ENCODE data around the gene OTC.

OTC gene

GRCh38 chrX:38403834-38404233 is 51.4 kb downstream of the OTC start:
- Histone ChIP-seq H3K56ac (ENCODE audit: low read length) (no peak overlapping the region), H3K4ac (ENCODE audit: low read depth, low read length) (no peak overlapping the region), H2BK15ac (replicated peaks; ENCODE audit: low read depth) (no peak overlapping the region), H3K79me2 (ENCODE audit: control insufficient read depth, insufficient read depth, low read length) (no peaks in the 10 kb centered on the region), H3K36me3 (ENCODE audit: control insufficient read depth, insufficient read depth, low read length) (no peaks in the 10 kb centered on the region), H3K23ac (ENCODE audit: low read length) (no peak overlapping the region), H4K8ac (ENCODE audit: low read depth, low read length) (no peak overlapping the region), H3K18ac (ENCODE audit: low read length) (no peak overlapping the region), H2BK5ac (ENCODE audit: low read length) (no peak overlapping the region), H3K79me1 (ENCODE audit: low read length) (no peaks in the 10 kb centered on the region), H3K4me1 (ENCODE audit: control insufficient read depth, low read depth, low read length) (no peaks in the 10 kb centered on the region), H2AK5ac (ENCODE audit: low read length) (no peak overlapping the region), H3K27ac (ENCODE audit: low read depth, low read length) (no peak overlapping the region), H4K5ac (ENCODE audit: low read length) (no peak overlapping the region), H2BK120ac (ENCODE audit: low read depth, low read length) (no peak overlapping the region), H3K4me2 (ENCODE audit: low read length) (no peak overlapping the region), H3K4me3 (ENCODE audit: low read length) (no peak overlapping the region), H3K27me3 (ENCODE audit: insufficient read depth, low read length, poor library complexity) (no peaks in the 10 kb centered on the region), H3K9ac (ENCODE audit: low read length) (no peak overlapping the region)
- DNase-seq = no peak
- no CpG with 5 or more reads among the region's 1 CpG for WGBS (ENCODE audit: extremely low coverage, insufficient coverage, low lambda C conversion rate)

- Histone ChIP-seq H3K18ac (ENCODE audit: low read length) (no peak overlapping the region), H2BK120ac (ENCODE audit: low read depth, low read length) (no peak overlapping the region), H3K36me3 (ENCODE audit: control insufficient read depth, insufficient read depth, low read length) (no peaks in the 10 kb centered on the region), H2AK5ac (ENCODE audit: low read length) (no peak overlapping the region), H2BK15ac (replicated peaks; ENCODE audit: low read depth) (no peak overlapping the region), H3K9ac (ENCODE audit: low read length) (no peak overlapping the region), H3K56ac (ENCODE audit: low read length) (no peak overlapping the region), H3K4me3 (ENCODE audit: low read length) (no peak overlapping the region), H3K23ac (ENCODE audit: low read length) (no peak overlapping the region), H3K4me1 (ENCODE audit: control insufficient read depth, low read depth, low read length) (no peaks in the 10 kb centered on the region), H4K8ac (ENCODE audit: low read depth, low read length) (no peak overlapping the region), H3K79me1 (ENCODE audit: low read length) (no peaks in the 10 kb centered on the region), H3K27me3 (ENCODE audit: insufficient read depth, low read length, poor library complexity) (no peaks in the 10 kb centered on the region), H4K5ac (ENCODE audit: low read length) (no peak overlapping the region), H3K4me2 (ENCODE audit: low read length) (no peak overlapping the region), H3K27ac (ENCODE audit: low read depth, low read length) (no peak overlapping the region), H3K4ac (ENCODE audit: low read depth, low read length) (no peak overlapping the region), H2BK5ac (ENCODE audit: low read length) (no peak overlapping the region), H3K79me2 (ENCODE audit: control insufficient read depth, insufficient read depth, low read length) (no peaks in the 10 kb centered on the region)
- no peak for DNase-seq
- WGBS (ENCODE audit: extremely low coverage, insufficient coverage, low lambda C conversion rate) = no CpG with 5 or more reads among the region's 4 CpGs
Observed at GRCh38 chrX:38407126-38407525, 54.7 kb downstream of the OTC start.

GRCh38 chrX:38409289-38409688 is 56.9 kb downstream of the OTC start:
- Histone ChIP-seq H2AK5ac (ENCODE audit: low read length) (no peak overlapping the region), H3K56ac (ENCODE audit: low read length) (no peak overlapping the region), H2BK120ac (ENCODE audit: low read depth, low read length) (no peak overlapping the region), H3K18ac (ENCODE audit: low read length) (no peak overlapping the region), H2BK5ac (ENCODE audit: low read length) (no peak overlapping the region), H3K4me3 (ENCODE audit: low read length) (no peak overlapping the region), H3K23ac (ENCODE audit: low read length) (no peak overlapping the region), H2BK15ac (replicated peaks; ENCODE audit: low read depth) (no peak overlapping the region), H3K79me1 (ENCODE audit: low read length) (no peaks in the 10 kb centered on the region), H3K9ac (ENCODE audit: low read length) (no peak overlapping the region), H4K5ac (ENCODE audit: low read length) (no peak overlapping the region), H3K4me2 (ENCODE audit: low read length) (no peak overlapping the region), H3K4me1 (ENCODE audit: control insufficient read depth, low read depth, low read length) (no peaks in the 10 kb centered on the region), H3K36me3 (ENCODE audit: control insufficient read depth, insufficient read depth, low read length) (no peaks in the 10 kb centered on the region), H3K27ac (ENCODE audit: low read depth, low read length) (no peak overlapping the region), H3K79me2 (ENCODE audit: control insufficient read depth, insufficient read depth, low read length) (no peaks in the 10 kb centered on the region), H4K8ac (ENCODE audit: low read depth, low read length) (no peak overlapping the region), H3K4ac (ENCODE audit: low read depth, low read length) (no peak overlapping the region), H3K27me3 (ENCODE audit: insufficient read depth, low read length, poor library complexity) (no peaks in the 10 kb centered on the region)
- DNase-seq = peak; percentile 30

GRCh38 chrX:38426785-38427184 is 74.4 kb downstream of the OTC start:
- no peak overlapping the region for H3K4me3 ChIP-seq (ENCODE audit: low read length)
- H3K56ac ChIP-seq (ENCODE audit: low read length) = no peak overlapping the region
- no peak overlapping the region for H2AK5ac ChIP-seq (ENCODE audit: low read length)
- no peak overlapping the region for H2BK15ac ChIP-seq (replicated peaks; ENCODE audit: low read depth)
- H3K18ac ChIP-seq (ENCODE audit: low read length) = no peak overlapping the region
- no peaks in the 10 kb centered on the region for H3K36me3 ChIP-seq (ENCODE audit: control insufficient read depth, insufficient read depth, low read length)
- no peak overlapping the region for H3K27ac ChIP-seq (ENCODE audit: low read depth, low read length)
- H2BK120ac ChIP-seq (ENCODE audit: low read depth, low read length) = no peak overlapping the region
- no peak overlapping the region for H3K4me2 ChIP-seq (ENCODE audit: low read length)
- H3K79me2 ChIP-seq (ENCODE audit: control insufficient read depth, insufficient read depth, low read length) = no peaks in the 10 kb centered on the region
- H3K79me1 ChIP-seq (ENCODE audit: low read length) = no peaks in the 10 kb centered on the region
- no peak overlapping the region for H4K8ac ChIP-seq (ENCODE audit: low read depth, low read length)
- H3K4ac ChIP-seq (ENCODE audit: low read depth, low read length) = no peak overlapping the region
- H3K23ac ChIP-seq (ENCODE audit: low read length) = no peak overlapping the region
- no peaks in the 10 kb centered on the region for H3K4me1 ChIP-seq (ENCODE audit: control insufficient read depth, low read depth, low read length)
- no peak overlapping the region for H4K5ac ChIP-seq (ENCODE audit: low read length)
- H3K27me3 ChIP-seq (ENCODE audit: insufficient read depth, low read length, poor library complexity) = no peaks in the 10 kb centered on the region
- no peak overlapping the region for H2BK5ac ChIP-seq (ENCODE audit: low read length)
- no peak overlapping the region for H3K9ac ChIP-seq (ENCODE audit: low read length)
- DNase-seq = no peak

- H2AK5ac ChIP-seq (ENCODE audit: low read length) = no peak overlapping the region
- H2BK5ac ChIP-seq (ENCODE audit: low read length) = no peak overlapping the region
- no peaks in the 10 kb centered on the region for H3K36me3 ChIP-seq (ENCODE audit: control insufficient read depth, insufficient read depth, low read length)
- no peak overlapping the region for H4K8ac ChIP-seq (ENCODE audit: low read depth, low read length)
- H3K27me3 ChIP-seq (ENCODE audit: insufficient read depth, low read length, poor library complexity) = no peaks in the 10 kb centered on the region
- H3K79me1 ChIP-seq (ENCODE audit: low read length) = no peaks in the 10 kb centered on the region
- WGBS (ENCODE audit: extremely low coverage, insufficient coverage, low lambda C conversion rate) = no CpG with 5 or more reads among the region's 1 CpG
- H3K4me1 ChIP-seq (ENCODE audit: control insufficient read depth, low read depth, low read length) = no peaks in the 10 kb centered on the region
- no peaks in the 10 kb centered on the region for H3K79me2 ChIP-seq (ENCODE audit: control insufficient read depth, insufficient read depth, low read length)
- no peak for DNase-seq
- H3K27ac ChIP-seq (ENCODE audit: low read depth, low read length) = no peak overlapping the region
- no peak overlapping the region for H3K56ac ChIP-seq (ENCODE audit: low read length)
- no peak overlapping the region for H3K4me2 ChIP-seq (ENCODE audit: low read length)
- no peak overlapping the region for H3K4ac ChIP-seq (ENCODE audit: low read depth, low read length)
- H3K4me3 ChIP-seq (ENCODE audit: low read length) = no peak overlapping the region
- H3K23ac ChIP-seq (ENCODE audit: low read length) = no peak overlapping the region
- no peak overlapping the region for H4K5ac ChIP-seq (ENCODE audit: low read length)
- H3K18ac ChIP-seq (ENCODE audit: low read length) = no peak overlapping the region
- no peak overlapping the region for H3K9ac ChIP-seq (ENCODE audit: low read length)
- no peak overlapping the region for H2BK120ac ChIP-seq (ENCODE audit: low read depth, low read length)
- no peak overlapping the region for H2BK15ac ChIP-seq (replicated peaks; ENCODE audit: low read depth)
Observed at GRCh38 chrX:38431525-38431924, 79.1 kb downstream of the OTC start.

GRCh38 chrX:38435130-38435529 is 82.7 kb downstream of the OTC start:
- Histone ChIP-seq H2BK5ac (ENCODE audit: low read length) (no peak overlapping the region), H3K9ac (ENCODE audit: low read length) (no peak overlapping the region), H3K18ac (ENCODE audit: low read length) (no peak overlapping the region), H3K27ac (ENCODE audit: low read depth, low read length) (no peak overlapping the region), H2BK120ac (ENCODE audit: low read depth, low read length) (no peak overlapping the region), H3K23ac (ENCODE audit: low read length) (no peak overlapping the region), H2AK5ac (ENCODE audit: low read length) (no peak overlapping the region), H3K79me2 (ENCODE audit: control insufficient read depth, insufficient read depth, low read length) (no peaks in the 10 kb centered on the region), H4K8ac (ENCODE audit: low read depth, low read length) (no peak overlapping the region), H3K4ac (ENCODE audit: low read depth, low read length) (no peak overlapping the region), H3K79me1 (ENCODE audit: low read length) (no peaks in the 10 kb centered on the region), H4K5ac (ENCODE audit: low read length) (no peak overlapping the region), H3K27me3 (ENCODE audit: insufficient read depth, low read length, poor library complexity) (no peaks in the 10 kb centered on the region), H3K56ac (ENCODE audit: low read length) (no peak overlapping the region), H3K4me1 (ENCODE audit: control insufficient read depth, low read depth, low read length) (no peaks in the 10 kb centered on the region), H3K4me2 (ENCODE audit: low read length) (no peak overlapping the region), H2BK15ac (replicated peaks; ENCODE audit: low read depth) (no peak overlapping the region), H3K4me3 (ENCODE audit: low read length) (no peak overlapping the region), H3K36me3 (ENCODE audit: control insufficient read depth, insufficient read depth, low read length) (no peaks in the 10 kb centered on the region)
- DNase-seq = no peak
- no CpG with 5 or more reads among the region's 1 CpG for WGBS (ENCODE audit: extremely low coverage, insufficient coverage, low lambda C conversion rate)

Data from mesendoderm (in vitro differentiated cells).